Measurements from ENCODE around the gene RNF186.
"Not testable (repeated sequence)": the region's sequence is repeated elsewhere in the genome, so short reads cannot be mapped to it uniquely, and the experiment has no call there.

The RNF186 gene

DNA sequence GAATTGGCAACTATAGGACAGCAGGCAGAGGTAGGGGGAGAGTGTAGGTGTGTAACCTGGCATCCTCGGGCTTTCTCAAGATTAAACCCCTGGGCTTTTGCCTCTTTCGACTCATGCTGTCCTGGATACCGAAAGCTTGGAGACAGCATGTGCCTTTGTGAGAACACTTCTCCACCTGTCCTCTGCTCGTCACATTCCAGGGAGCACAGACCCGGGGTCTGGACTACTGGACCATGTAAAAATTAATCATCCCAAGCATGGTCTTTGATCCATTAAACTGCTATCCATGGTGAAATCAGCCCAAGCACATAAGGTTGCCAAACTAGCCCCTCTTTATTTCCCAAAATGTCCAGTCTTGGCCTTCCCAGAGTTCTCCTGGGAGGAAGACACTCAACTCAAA lies 9.0 kb upstream of the RNF186 start:
- no peak for DNase-seq

DNA sequence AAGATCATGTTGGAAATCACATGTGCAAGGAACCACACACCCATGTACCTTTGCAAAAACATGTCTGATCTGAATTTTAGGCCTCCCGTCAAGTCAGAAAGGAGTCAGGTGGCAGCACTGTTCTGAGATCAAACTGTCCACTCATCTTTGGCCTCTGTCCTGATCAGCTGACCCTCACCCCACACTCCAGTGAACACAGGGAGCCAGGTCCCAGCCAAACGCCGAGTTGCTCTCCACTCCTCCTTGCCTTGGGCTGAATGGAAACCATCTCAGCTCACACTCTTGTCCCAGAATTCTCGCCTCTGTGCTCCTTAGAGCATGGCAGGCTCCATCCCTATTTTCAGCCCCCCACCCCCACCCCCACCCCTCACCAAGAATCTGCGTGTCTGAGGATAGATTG lies 4.6 kb upstream of the RNF186 start:
- DNase-seq: no peak

DNA sequence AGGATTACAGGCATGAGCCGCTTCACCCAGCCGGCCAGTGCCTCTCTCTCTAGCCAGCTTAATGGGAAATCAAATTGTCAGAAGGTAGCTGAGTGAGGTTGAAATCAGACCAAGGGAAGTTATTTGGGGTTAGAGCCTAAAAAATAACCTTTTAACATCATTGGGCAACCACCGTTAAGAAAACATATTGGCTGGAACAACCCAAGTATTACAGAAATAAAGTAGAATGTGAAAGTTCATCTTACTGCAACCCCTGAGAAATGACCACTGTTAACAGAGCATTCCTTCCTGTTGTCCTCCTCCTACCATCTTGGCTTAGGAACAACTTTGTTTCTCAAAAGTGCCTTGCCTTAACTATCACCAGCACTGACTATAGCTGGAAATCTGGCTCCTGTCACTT lies 3.2 kb upstream of the RNF186 start:
- DNase-seq: no peak

DNA sequence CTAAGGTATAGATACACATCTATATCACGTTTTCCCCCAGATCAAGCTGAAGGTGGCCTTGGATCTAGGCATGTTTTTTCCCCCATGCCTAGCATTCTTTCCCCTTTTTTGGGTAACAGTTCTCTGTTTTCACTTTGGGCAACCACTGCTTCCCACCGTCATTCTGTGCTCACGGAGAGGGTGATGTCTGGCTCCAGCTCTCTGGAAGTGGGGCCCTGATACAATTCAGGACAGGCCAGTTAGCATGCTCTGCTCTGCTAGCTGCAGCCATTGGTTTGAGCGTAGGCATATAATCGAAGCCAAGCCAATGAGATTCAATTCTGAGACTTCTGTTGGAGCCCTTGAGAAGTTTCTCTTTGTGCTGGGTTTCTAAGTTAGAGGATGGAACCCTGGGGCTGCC lies 2.1 kb upstream of the RNF186 start:
- DNase-seq: no peak

DNA sequence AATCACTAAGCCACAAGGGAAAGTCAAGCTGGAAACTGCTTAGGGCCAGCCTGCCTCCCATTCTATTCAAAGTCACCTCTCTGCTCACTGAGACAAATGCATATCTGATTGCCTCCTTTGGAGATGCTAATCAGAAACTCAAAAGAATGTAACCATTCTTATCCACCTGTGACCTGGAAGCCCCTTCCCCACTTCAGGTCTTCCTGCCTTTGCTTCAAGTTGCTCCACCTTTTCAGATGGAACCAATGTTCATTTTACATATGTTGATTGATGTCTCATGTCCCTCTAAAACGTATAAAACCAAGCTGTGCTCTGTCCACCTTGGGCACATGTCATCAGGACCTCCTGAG lies 1.6 kb upstream of the RNF186 start:
- not testable (repeated sequence) for DNase-seq

DNA sequence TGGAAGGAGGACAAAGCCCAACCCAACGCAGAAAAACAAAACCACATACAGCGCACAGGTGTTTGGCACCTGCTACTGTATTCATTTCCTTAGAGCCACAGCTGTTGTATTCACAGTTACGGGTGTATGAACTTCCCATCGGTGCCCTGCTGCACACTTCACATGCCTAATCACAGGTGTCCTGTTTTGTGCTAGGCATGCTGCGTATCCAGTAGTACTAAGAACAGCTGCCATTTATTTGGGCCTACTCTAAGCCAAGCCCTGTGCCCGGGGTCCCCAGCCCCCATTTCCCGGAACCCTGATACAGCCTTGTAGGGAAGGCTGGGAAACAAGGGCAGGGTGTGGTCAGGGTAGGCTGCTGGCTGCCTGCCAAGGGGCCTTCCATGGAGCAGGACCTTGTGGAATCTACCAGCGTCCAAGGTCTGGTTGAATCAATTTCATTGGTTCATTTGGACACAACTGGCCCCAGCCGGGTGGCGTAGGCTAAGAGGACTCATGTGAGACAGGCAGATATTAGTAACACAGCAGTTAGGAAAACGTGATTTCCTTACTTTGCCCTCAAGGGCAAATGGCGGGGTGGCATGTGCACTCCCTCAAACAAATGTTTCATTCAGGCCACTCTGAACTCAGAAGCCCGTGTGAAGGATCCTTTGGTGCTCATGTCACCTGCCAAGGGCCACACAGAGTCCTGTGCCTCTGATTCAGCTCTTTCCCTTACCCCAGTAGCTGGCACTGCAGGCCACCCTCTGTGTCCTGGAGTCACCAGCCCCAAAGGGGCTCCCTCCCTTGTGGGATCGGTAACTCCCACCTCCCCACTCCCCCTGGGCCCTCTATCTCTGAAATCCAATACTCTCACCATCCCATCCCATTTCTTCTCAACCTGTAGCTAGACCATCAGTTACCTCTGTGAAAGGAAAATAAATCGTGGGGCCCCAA lies 986 bp upstream of the RNF186 start:
- no peak for DNase-seq

DNA sequence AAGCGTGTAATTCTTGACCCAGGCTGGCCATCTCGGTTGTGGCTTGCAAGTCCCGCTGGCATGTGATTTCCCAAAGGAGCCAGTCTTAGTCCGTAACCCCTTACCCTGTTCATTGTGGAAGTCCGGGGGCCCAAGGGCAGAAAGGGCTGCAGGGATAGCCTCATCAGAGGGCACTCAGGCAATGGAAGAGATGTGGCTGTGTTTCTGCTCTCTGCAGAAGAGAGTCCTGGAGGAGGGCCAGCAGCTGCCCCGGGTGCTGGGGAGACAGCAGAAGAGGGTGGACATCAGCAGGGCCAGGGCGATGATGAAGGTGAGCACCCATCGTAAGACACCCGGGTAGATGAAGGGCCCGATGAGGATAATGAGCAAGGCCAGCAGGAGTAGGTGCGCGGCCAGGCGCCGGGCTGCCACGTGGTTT lies 830 bp downstream of the RNF186 start:
- no peak for DNase-seq

DNA sequence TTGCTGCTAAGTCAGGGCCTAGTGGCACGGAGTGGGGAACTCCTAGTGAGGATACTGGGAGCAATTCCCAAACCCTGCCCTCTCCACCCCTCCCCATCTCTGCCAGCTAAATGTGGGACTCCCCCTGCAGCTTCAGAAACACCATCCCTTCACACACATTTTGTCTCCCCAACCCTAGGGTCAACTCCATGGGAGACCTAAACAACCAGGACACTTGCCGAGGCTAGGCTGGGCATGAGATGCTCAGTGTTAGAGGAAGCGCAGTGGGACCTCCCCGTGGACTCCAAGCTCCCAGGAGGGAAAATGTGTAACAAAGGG lies 1.5 kb downstream of the RNF186 start:
- DNase-seq: no peak

DNA sequence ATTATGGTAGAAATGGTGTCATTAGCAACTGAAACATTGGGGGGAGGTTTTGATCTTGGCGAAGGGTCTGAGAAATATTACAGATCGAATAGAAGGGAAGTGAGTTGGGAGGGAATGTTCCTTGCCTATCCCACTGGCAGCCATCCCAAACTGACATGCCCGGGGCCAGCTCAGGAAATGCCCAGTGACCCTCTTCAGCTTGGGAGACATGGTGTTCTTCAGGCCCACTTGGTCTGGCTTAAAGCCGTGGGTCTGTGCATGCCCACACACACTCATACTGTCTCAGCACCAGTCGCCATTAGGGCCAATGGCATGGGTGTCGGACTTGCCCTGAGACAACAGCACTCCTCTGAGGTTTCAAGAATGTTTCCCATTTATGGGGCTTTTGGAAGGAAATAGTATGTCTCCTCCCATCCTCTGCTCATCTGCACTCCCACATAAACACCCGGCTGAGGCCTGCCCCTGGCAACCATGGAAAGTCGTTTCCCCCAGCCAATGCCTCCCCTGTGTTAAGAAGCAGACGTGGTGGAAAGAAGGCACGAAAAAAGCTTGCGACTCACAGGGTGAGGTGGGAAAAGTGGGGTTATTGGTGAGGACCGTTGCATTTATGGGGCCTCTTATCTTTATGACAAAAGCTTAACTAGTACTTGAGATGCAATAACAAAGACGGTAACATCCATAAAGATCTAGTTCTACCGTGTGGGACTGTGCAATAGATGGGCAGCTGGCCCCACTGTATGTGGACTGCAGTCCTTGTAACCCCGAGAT lies 2.0 kb downstream of the RNF186 start:
- no peak for DNase-seq

DNA sequence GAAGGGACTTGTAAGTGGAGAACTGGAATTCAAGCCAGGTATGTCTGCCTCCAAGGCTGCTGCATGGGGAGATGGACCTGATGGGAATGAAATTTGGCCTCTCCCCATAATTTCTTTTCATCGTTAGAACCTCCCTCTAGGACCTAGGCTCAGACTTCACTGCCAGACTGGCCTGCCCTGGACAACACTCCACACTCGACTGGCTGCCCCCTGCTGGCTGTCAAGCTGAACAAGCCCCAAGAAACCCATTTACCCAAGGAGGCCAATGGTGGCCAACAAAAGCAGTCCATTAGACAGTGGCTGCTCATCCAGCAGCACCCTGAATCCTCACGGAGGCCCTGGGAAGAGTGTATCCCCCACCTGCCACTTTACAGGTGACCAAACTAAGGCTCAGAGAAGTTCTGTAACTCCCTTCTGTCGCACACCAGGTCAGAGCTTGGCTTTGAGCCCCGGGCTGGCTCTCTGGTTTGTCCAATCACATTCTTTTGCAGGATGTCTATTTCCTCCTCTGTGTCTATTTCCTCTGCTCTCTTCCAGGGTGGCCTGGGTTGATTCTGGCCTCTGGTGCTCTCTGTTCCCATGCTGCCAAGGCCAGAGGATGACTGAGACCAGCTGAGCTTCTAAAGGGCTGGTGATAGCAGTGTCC lies 3.8 kb downstream of the RNF186 start:
- peak; percentile 57 for DNase-seq

DNA sequence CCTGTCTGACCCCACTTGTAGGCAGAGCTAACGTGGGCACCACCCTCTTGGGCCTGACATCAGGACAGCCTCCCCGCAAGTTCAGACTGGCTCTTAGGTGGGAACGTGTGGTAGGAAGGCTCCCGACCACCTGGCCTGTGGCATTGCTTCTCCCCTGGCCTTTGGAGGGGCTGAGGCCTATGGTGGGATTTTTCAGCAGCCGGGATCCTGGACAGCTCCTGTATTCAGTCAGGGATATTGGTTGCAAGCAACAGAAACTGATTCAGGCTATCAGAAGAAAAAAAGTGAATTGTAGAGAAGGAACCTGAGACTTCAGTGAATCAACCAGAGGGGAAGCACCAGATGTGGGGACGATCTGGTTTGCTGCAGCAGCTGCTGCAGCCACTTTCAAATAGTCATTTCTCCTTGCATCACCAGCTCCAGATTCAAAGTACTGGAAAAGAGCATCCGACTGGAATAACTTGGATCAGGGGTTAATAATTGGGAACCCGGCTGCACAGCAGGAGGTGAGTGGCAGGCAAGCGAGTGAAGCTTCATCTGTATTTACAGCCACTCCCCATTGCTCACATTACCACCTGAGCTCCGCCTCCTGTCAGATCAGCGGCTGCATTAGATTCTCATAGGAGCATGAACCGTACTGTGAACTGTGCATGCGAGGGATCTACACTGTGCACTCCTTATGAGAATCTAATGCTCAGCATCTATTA lies 5.9 kb downstream of the RNF186 start:
- DNase-seq: no peak

DNA sequence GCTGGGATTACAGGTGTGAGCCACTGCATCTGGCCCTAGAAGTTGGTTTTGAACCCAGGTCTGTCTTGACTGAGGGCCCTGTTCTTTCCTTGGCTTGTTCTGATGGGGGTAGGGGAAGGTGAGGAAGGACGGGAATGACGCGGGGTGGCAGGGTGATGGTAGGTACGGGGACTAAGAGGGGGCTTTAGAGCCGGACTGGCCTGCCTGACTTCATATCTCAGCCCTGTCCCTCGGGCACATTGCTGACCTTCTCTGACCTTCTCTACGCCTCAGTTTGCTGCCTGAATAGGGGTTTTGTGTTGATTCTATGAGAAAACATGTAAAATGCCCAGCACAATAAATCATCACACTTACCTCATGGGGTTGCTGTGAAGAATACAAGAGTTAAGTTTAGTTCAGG lies 6.7 kb downstream of the RNF186 start:
- DNase-seq: no peak

DNA sequence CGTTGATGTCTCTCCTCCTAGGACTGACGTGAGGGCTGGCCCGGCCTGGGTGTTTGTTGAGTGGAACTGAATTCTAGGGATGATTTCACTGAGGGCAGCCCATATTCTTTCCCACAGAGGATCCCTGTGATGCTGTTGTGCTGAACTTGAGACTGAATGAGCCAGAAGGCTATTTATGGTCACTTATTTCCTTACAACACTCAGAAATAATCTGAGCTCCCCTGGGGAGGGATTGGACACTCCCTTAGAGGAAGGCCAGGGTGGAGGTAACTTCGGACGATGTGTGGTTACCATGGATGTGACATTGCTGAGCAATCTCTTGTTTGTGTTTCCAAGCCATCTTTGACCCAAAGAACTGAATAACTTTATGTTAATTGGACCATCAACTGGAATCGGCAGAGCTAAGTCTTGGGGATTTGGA lies 10.2 kb downstream of the RNF186 start:
- DNase-seq: no peak

DNA sequence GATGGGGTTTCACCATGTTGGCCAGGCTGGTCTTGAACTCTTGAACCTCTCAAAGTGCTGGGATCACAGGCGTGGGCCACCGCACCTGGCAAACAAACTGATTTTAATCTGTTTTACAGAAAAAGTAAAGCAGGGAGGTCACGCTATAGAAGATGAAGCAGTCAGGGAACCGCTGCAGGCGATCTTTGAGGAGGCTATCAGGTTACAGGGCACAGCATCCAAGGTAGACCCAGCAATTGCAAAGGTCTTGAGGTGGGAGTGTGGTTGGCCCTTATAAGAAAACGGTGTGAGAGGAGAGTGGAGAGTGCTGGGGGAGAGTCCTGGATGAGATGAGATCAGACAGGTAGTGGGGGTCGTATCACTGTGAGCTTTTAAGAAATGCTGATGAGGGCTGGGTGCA lies 12.8 kb downstream of the RNF186 start:
- DNase-seq: no peak

DNA sequence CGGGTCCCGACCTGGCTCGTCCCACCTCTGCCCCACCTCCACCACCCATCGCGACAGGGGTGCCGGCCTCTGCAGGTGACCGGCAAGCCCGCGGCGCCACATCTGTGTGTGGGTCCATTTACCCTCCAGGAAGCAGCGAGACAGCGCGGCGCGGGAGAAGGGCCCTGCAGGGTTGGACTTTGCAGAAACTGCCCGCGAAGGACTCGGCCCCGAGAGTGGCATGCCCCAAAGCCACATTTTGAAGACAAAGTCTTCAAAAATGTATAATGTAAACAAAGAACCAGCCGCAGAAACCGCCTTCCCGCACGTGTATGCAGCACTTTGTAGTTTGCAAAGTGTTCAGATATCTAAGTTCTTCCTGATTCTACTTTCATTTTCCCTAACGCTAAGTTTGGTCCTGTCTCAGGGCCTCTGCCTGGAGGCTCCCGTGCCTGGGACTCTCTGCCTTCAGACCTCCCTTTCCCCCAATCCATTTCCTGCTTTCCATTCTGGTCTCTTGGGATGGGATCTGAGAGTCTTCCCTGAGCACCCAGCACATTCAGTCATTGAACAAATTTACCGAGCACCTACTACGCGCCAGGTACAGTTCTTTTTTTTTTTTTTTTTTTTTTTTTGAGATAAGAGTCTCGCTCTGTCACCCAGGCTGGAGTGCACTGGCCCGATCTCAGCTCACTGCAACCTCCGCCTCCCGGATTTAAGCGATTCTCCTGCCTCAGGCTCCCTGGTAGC lies 14.8 kb downstream of the RNF186 start:
- peak; percentile 84 for DNase-seq

DNA sequence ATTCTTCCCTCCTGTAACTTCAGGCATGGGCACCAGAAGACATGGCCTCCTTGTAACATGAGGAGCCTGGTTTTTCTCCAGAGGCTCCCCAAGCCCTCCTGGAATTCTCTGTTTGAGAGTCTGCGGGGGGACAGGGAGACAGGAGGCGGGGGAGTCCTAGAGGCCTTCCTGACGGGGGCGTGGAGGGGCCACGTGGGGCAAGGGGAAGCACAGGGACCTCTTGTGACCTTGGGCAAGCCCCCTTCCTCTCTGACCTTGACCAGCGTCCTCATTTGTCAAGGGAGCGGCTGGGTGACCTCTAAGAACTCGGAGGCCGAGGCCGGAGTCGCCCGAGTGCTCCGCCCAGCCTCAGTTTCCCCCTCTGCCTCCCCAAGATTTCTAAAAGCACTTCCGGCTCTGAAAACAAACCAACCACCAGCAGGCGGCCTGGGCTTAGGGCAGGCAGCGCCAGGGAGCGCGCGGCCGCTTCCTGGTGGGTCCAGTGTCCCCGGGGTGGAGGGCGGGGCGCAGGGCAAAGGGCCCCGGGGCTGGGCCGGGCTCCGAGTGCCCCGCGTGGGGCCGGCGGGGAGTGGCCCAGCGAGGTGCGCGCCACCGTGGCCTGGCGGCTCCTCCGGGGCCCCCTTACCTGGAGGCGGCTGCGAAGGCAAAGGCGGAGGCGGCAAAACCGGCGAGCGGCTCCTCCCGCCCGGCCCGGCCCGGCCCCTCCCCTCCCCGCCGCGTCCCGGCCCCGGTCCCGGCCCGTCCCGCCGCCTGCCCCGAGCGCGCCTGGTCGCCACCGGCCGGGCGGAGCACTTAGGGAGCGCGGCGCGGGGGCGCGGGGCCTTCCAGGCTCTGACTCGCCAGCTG lies 15.6 kb downstream of the RNF186 start, which contains the start of gene TMCO4:
TSS of gene TMCO4 (minus strand) at position 687 of the 846 bp plus-strand sequence. CDS start 19,158 bp downstream, outside the sequence.
- DNase-seq: peak; percentile 70

DNA sequence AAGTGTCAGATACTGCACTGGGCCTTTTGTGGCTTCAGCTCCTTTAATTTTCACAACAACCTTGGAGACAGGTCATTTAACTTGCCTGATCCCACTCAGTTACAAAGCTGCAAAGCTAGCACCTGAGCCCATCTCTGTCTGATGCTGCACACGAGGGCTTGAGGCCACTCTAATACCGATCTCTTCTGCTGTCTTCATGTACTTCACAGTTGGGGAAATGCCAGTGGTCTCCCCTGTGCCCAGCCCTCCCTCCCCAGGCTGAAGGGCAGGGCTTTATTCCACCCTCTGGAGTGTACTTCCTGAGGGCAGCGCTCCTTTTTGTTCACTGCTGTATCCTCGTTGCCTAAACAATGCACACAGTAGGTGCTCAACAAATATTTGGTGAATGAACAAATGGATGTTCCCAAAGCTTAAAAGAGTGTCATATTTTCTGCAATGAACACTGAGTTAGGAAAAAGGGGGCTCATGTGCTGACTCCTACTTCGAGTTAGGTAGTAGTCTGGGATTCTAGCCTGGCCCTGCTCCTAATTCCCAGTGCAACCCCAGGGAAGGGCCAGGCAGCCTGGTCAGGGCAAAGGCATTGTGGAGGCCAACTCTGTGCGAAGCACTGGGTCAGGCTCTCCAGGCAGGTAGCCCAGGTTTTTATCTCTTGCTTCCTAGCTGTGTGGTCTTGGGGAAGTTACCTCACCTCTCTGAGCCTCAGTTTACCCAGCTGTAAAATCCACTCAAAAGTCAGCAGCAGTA lies 16.4 kb downstream of the RNF186 start:
- DNase-seq: no peak

DNA sequence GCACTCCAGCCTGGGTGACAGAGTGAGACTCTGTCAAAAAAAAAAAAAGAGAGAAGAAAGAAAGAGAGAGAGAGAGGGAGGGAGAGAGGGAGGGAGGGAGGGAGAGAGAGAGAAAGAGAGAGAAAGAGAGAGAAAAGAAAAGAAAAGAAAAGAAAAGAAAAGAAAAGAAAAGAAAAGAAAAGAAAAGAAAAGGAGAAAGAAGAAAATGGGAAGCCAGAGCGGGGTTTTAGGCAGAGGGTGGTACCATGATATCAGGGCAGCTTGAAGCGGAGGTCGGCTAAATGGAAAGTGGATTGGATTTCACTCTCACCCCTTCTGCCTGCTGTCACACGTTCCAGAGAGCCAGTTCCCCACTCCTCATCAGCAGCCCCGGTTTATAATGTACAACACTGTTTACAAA lies 17.3 kb downstream of the RNF186 start:
- DNase-seq: no peak

DNA sequence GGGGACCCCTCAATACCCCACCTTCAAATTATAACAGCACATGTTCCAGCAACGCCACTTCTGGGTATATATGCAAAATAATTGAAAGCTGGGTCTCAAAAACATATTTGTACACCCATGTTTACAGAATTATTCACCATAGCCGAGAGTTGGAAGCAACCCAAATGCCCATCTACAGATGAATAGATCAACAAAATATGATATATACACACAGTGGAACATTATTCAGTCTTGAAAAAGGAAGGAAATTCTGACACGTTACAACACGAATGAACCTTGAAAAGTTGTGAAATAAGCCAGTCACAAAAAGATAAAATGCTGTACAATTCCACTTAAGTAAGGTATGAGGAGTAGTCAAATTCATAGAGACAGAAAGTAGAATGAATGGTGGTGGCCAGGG lies 20.5 kb downstream of the RNF186 start:
- DNase-seq: no peak

DNA sequence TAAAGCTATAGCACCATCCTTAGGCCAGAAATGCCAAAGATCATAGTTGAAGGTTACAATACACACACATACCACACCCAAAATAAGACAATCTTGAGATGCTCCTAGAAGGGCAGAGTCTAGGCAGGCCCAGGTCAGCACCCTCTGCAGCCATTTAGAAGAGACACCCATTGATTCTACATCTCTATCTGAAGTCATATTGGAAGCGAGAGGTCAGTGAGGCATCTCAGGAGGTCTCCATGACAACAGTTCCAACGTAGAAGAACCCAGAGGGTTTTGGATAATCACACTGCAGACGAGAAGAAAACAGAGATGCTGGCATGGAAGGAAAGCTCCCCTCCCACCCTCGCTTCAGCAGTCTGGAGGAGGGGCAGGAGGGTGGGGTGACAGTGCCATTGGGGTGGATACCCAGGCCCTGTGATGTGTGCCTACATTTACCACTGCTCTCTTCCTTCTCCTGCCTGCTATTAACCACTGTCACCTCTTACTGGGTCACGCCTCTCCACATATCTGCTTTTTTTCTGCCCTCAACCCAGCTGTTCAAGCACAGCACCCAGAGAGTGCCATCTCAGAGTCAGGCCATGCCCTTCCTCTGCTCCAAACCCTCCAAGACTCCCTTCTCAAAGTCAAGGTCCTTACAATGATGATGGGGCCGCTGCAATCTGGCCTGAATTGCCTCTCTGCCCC lies 21.6 kb downstream of the RNF186 start:
- DNase-seq: no peak
